ENCODE measurements around the gene COPG1.
A peak's percentile ranks its signal among the peaks of the same experiment; 100 is the strongest.

The COPG1 gene, protein sequence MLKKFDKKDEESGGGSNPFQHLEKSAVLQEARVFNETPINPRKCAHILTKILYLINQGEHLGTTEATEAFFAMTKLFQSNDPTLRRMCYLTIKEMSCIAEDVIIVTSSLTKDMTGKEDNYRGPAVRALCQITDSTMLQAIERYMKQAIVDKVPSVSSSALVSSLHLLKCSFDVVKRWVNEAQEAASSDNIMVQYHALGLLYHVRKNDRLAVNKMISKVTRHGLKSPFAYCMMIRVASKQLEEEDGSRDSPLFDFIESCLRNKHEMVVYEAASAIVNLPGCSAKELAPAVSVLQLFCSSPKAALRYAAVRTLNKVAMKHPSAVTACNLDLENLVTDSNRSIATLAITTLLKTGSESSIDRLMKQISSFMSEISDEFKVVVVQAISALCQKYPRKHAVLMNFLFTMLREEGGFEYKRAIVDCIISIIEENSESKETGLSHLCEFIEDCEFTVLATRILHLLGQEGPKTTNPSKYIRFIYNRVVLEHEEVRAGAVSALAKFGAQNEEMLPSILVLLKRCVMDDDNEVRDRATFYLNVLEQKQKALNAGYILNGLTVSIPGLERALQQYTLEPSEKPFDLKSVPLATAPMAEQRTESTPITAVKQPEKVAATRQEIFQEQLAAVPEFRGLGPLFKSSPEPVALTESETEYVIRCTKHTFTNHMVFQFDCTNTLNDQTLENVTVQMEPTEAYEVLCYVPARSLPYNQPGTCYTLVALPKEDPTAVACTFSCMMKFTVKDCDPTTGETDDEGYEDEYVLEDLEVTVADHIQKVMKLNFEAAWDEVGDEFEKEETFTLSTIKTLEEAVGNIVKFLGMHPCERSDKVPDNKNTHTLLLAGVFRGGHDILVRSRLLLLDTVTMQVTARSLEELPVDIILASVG
- 215 to 340 (median 284) reads per million in 17 experiments for total RNA-seq

DNA sequence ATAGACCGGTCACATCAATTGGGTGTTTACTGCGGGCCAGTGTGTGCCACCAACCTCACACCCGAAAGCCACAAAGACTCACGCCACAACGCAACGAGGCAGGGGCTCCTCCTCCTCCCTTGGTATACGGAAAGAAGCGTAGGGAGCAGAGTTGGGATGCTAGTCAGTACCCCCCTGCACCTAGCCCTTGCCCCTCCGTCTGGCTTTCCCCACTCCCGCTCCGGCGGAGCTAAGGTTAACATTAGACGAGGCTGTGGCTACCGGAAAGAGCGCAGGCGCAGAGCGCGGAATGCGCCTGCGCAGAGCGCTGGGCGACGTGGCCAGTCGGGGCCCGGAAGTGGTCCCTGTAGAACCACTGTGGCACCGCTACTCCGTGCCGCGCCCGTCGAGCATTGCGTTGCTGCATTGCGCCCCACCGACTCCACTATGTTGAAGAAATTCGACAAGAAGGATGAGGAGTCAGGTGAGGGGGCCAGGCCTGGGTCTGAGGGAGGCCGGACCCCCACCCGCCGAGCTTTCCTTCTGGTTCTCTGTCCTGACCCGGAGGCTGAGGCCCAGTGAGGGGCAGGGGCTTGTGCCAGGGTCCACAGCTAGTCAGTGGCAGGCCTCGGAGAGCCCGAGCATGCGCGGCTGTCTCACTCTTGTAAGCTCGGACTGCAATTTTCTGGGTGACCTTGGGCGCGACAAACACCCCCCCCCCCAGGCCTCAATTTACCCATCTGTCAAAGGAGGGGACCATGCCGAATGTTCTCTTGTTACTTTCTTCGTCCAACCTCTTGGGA lies at the start of gene COPG1:
Gene COPG1, plus strand, starts transcription at position 323 of the 782 bp plus-strand sequence. Its CDS starts 104 bp downstream, at position 427.
- DNase-seq, result peak; percentile 95 to 98 (median 96)

DNA sequence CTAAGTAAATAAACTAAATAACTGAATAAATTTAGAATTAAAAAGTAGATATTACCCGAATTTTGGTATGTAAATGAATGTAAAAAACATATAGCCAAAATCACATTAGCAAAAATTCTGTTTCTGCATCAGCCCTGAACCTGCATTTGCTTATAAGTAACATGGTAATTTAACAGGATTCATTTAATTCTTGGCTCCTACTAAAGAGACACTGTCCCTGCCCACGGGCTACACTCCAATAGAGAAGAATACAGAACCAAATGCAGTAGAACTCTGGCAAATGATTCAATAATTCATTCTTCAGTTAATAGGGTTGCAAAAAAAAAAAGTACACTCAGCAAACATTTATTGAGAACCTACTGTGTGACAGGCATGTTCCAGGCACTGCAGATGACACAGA lies 44.9 kb upstream of the COPG1 start:
- DNase-seq, result no peak

DNA sequence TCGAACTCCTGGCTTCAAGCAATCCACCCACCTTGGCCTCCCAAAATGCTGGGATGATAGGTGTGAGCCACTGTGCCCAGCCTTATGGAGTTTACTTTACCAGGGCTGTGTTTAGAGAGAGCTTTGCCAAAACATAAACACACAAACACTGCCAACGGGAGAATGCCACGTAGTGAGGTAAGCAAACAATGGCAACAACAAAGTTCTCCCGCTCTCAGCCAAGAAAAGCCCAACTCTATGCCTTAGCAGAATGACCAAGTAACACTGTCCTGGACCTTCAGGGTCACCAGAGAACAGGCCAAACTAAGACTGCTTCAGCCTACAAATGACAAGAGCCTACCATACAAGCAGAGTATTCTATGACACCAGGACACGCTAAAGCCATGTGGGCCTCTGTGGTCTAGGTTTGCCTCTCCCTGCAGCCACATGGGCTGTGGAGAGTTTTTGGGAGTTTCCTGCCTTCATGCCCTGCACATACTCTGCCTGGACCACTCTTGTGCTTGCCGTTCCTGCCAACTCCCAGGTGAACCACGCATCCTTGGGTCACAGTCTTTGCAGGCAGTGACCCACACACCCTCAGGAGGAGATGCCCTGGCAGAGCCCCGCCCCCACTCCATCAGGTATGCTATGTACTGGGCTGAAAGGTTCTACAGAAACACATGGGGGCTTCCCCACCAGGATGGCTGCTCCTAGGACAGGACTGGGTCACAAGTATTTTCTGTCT lies 44.1 kb upstream of the COPG1 start:
- DNase-seq, result no peak

DNA sequence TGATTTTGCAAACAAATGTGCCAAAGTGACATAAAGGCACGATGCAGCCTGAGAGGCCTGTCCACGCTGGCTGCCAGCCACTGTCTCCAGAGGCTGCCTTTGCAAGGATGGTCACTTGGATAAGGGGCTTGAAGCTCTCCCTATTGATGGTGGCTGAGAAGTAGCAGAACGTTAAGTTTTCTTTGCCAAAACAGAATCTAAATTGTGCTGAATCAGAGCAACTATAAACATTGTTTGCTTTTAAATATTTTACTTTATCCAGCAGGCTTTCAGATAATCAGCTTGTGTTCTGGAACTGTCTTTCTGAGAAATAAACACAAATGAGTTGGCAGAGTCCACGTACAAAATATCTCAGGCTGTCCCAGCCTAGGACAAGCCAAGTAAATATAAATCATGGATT lies 41.9 kb upstream of the COPG1 start:
- DNase-seq, result no peak

DNA sequence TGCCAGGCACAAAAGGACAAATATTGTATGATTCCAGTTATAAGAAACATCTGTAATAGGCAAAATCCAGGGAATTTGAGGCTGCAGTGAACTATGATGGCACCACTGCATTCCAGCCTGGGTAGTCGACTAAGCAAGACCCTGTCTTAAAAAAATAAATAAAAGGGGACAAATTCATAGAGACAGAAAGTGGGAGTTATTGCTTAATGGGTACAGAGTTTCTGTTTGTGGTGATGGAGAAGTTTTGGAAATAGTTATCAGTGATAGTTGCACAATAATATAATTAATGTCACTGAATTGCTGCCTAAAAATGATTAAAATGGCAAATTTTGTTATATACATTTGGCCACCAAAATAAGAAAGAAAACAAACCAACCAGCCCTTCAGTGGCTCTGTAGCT lies 38.1 kb upstream of the COPG1 start:
- DNase-seq, result no peak

DNA sequence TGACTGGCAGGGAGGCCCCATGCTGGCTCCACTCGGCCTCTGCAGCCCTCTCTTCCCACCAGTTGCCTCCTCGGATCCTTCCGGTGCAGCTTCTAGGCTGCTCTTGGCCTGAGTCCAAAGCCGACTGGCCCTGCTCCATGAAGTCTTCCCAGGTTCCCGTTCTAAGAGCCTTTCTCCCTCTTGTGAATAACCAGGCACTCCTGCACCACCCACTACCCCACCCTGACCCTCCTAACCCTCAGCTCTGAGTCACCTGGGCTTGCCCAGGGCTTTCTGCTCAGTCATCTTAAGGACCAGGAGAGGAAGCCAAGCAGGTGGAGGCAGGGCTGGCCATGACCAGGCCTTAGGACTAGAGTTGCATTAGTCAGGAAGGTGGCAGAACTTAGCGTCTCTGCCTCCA lies 37.6 kb upstream of the COPG1 start:
- DNase-seq, result peak; percentile 57 to 83 (median 66)

DNA sequence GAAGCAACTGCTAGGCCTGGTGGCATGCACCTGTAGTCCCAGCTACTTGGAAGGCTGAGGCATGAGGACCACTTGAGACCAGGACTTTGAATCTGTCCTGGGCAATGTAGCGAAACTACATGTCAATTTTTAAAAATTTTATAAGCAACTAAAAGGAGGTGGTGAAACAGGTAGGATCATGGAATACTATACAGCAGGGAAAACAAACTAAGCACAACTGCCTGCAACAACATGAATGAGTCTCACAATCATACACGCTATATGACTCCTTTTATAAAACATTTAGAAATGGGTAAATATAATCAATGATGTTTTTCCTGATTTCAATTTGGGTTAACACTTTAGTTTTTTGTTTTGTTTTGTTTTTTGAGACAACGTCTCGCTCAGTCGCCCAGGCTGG lies 36.2 kb upstream of the COPG1 start:
- DNase-seq, result no peak

DNA sequence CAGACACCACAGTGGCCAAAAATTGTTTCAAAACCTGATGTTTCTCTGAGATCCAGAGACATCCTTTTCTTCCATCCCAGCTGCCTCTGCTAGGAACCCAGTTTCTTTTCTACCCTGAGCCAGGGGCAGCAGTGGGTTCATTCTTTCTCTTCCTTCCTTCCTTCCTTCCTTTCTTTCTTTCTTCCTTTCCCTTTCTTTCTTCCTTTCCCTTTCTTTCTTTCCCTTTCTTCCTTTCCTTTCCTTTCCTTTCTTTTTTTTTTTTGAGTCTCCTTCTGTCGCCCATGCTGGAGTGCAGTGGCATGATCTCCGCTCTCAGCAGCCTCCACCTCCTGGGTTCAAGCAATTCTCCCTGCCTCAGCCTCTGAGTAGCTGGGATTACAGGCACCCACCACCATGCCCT lies 30.7 kb upstream of the COPG1 start:
- DNase-seq, result no peak

DNA sequence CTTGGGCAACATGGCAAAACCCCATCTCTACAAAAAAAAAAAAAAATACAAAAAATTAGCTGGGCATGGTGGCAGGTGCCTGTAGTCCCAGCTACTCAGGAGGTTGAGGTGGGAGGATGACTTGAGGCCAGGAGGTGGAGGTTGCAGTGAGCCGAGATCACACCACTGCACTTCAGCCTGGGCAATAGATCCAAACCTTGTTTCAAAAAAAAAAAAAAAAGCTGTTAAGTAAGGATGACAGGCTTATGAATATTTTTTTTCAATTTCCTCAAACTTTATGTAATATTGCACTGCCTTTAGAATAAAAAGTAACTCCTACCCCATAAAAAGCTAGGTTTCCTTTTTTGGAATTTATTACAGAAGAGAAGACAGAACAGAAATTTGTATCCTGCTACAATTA lies 25.0 kb upstream of the COPG1 start:
- DNase-seq, result peak in 3 of 4 experiments; percentile 17 to 67 (median 63)

DNA sequence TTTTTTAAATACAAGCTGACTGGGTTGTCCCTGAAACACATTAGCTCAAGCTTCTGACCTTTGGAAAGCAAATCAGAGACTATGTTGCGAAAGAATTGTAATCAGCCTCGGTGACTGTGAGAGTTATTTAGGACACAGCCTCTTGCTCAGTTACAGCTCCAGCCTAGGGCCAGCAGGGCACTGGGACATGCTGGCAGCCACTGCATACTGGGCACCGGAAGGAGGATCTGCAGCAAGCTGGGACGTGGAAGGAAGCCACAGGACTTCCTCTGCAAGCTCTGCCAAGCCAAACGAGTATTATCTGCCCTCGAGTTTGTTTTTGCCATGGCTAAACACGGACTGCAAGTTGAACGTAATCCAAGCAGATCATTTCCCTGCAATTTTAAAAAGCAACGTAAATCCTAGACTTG lies 24.4 kb upstream of the COPG1 start:
- peak; percentile 95 to 99 (median 96) for DNase-seq

DNA sequence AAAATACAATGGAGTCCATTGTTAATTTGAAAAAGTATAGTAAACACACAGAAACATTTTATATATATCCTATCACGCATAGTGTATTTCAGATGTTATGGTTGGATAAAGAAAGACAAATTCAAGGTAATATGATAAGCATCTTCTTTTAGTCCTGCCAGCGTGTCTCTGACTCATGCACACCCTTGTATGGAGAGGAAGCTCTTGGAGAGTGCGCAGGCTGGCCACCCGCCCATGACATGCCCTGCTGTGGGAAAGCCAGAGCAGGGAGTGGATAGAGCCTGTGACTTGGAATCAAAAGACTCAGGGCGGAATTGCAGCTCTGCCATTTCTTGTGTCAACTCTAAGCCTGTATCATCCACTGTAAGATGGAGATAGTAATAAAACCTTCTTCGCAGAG lies 23.0 kb upstream of the COPG1 start:
- DNase-seq, result peak; percentile 91 to 95 (median 95)

DNA sequence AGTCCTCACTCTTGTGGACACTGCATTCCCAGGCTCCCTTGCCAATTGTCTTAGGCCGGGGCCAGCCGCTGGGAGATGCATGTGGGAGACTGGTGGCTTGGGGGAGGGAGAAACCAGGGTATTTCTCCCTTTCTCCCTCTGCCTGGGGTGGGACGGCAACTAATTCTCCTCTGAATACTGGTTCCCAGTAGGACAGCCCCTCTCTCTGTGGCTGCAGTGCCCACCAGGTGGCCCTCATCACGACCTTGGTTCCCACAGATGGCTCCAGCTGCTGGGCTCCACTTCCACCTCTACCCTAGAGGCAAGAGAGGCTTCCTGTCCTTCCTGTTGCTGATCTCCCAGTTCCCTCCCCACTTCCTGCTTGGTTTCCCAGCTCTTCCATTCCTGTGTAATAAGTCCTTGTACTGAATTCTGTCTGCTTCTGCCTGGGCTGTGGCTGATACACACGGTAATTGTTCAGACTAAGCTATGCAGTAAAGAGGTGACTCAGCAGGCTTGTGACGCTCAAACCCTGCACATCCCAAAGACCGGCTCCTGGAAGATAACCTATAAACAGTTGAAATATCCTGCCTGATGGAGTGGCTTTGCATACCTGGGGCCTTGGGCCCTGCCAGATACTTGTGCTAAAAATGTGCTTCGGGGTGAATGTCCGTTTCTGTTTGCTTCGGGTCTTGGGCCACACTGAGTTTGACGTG lies 20.4 kb upstream of the COPG1 start:
- peak; percentile 46 to 67 (median 62) for DNase-seq

DNA sequence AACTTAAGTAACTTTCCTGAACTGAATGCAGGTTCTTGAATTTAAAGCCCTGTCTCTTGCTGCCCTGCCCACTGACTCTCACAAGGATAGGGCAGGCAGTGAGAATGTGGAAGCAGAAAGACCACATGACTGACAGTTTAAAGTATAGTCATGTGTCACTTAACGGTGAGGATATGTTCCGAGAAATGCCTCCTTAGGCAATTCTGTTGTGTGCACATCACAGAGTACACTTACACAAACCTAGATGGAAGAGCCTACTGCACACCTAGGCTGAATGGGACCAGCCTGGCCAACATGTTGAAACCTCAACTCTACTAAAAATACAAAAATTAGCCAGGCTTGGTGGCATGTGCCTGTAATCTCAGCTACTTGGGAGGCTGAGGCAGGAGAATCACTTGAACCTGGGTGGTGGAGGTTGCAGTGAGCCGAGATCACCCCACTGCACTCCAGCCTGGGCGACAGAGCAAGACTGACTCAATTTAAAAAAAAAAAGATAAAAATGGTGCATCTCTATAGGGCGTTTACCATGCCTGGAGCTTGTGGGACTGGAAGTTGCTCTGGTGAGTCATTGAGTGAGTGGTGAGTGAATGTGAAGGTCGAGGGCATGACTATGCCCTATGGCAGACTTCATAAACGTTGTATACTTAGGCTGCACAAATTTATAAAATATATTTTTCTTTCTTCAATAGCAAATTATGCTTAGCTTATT lies 18.9 kb upstream of the COPG1 start:
- DNase-seq, result peak; percentile 87 to 97 (median 92)

DNA sequence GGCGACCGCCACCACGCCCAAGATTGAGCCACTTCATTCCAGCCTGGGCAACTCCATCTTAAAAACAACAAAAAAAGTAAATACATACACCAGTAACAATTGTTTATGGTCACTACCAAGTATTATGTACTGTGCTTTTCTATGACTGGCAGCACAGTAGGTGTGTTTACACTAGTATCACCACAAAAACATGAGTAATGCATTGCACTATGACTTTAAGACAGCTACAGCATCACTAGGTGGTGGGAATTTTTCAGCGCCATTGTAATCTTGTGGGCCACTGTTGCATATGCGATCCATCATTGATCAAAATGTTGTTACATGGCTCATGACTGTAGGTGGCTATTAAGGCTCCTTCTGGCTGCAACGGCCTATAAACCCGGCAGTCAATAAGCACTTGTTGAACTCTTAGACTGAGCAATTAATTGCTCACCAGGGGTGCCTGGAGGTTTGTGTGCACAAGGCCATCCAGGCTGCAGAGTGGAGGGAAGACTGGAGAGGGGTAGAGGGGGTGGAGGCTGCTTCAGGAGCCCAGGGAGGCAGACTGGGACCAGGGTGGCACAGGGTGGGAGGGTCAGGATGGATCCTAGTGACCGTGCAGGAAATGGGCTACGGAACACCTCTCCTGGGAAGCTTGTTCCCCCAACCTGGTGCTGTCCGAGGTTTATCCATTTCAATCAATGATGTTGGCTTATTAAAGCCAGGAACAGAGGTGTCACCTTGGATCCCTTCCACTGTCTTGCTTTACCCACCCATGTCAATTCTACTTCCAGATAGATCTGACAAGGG lies 17.9 kb upstream of the COPG1 start:
- peak; percentile 2 to 47 (median 31) for DNase-seq

DNA sequence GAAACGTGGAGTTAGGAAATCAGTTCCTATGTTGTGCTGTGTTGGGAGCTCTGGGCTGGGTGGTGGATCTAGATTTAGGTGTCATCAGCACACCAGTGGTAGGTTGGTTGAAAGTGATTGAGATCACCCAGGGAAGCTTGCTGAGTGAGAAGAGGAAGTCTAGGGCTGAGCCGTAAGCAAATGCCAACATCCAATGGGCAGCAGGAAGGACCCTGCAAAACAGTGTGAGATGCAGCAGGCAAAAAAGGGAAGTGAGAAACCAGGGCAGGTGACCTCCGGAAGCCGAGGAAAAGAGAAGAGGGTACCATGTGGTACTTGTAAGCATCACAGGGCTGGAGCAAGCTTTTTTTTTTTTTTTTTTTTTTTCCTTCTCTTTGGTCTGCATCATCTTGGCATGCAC lies 15.9 kb upstream of the COPG1 start:
- DNase-seq, result peak; percentile 94 to 99 (median 96)

DNA sequence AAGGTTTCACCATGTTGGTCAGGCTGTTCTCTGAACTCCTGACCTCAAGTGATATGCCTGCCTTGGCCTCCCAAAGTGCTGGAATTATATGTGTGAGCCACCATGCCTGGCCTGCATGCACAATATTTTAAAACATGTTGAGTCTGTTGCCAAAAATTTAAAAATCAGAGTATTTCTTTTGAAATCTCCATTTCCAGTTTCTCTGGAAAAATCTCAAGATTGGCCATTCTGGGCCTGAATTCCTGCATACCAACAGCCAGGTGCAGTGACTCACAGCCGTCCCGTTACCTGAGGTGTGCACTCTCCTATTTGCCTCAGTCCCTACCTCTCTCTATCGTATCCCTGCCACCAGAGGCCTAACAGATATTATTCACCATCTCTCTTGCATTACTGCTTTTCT lies 15.0 kb upstream of the COPG1 start:
- DNase-seq, result no peak

DNA sequence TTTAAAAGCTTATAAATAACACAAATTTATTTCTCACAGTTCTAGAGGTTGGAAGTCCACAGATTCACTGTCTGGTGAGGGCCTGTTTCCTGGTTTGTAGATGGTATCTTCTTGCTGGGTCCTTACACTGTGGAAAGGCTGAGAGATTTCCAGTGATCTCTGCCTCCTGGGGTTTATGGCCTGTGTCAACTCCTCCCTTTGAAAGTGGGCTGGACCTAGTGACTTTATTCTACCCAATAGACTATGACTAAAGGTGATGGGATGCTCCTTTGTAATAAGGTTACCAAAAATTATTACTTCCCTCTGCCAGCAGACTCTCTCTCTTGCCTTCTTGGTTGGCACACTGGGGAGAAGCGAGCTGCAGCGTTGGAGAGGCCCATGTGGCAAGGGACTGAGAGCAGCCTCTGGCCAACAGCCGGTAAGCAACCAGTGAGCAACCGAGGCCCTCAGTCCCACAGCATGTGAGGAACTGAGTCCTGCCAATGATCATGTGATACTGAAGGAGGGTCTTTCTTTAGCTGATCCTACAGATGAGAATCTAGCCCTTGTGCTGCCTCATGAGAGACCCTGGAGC lies 14.0 kb upstream of the COPG1 start:
- DNase-seq, result peak; percentile 19 to 47 (median 41)

DNA sequence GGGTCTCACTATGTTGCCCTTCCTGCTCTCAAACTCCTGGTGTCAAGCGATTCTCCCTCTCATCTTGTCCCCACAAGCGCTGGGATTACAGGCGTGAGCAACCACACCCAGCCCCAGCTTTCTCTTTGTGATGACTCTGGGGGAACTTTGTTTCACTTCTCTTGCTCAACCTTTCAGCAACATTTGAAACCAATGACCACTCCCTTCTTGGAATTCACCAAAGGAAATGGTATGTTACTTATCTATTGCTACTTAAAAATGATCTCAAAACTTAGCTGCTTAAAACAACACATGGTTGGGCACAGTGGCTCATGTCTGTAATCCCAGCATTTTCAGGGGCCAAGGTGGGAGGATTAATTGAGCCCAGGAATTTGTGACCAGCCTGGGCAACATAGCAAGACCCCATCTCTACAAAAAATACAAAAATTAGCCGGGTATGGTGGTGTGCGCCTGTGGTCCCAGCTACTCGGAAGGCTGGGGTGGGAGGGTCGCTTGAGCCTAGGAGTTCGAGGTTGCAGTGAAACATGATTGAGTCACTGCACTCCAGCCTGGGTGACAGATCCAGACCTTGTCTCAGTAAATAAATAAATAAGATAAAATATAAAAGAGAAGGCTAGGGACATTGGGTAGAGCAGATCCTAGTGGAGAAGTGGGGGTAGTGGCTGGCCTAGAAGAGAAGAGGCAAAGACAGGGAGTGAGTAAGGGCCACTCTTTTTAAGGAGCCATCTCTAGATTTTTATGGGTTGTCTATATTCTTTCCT lies 10.3 kb upstream of the COPG1 start:
- DNase-seq, result peak; percentile 77 to 94 (median 88)

DNA sequence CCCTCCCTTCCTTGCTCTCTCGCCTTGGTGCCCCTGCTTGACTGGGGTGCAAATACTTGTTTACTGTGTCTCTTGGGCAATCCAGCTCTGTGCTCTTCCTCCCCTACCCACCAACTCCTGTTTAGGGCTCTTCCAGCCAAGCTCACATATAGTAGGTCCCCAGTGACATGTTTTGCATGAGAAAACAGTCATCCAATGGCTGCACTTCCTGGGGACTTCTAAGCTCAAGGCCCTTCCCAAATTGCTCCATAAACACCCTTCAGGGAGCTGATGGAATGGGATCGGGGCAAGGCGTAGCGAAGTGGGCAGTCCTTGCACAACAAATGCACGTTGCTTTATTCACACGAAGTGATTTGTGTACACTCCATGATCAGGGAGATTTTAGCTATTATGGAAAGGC lies 9.4 kb upstream of the COPG1 start:
- DNase-seq, result peak; percentile 17 to 58 (median 52)

Data from suppressor macrophage (primary cell).